ENCODE measurements around the gene P2RY1.

- TF ChIP-seq ZBTB7A (tag by site-specific recombination; IDR thresholded peaks at IDR 0.05; ENCODE audit: low read depth): no peak
- TF ChIP-seq MYNN (tag by site-specific recombination; IDR thresholded peaks at IDR 0.05; ENCODE audit: borderline replicate concordance): no peak
Measured at GRCh38 chr3:152826476-152826875, 8.5 kb upstream of the P2RY1 start.
